ENCODE results near the gene CDCP1. TPM values are rescaled to one million over a fixed set of nuclear protein-coding genes. Genes with fewer than 3 reads are reported as not detected.

The CDCP1 gene
- total RNA-seq, 4 donors from 2014 or later = 77.4 to 85.6 (median 80.3) TPM

DNA sequence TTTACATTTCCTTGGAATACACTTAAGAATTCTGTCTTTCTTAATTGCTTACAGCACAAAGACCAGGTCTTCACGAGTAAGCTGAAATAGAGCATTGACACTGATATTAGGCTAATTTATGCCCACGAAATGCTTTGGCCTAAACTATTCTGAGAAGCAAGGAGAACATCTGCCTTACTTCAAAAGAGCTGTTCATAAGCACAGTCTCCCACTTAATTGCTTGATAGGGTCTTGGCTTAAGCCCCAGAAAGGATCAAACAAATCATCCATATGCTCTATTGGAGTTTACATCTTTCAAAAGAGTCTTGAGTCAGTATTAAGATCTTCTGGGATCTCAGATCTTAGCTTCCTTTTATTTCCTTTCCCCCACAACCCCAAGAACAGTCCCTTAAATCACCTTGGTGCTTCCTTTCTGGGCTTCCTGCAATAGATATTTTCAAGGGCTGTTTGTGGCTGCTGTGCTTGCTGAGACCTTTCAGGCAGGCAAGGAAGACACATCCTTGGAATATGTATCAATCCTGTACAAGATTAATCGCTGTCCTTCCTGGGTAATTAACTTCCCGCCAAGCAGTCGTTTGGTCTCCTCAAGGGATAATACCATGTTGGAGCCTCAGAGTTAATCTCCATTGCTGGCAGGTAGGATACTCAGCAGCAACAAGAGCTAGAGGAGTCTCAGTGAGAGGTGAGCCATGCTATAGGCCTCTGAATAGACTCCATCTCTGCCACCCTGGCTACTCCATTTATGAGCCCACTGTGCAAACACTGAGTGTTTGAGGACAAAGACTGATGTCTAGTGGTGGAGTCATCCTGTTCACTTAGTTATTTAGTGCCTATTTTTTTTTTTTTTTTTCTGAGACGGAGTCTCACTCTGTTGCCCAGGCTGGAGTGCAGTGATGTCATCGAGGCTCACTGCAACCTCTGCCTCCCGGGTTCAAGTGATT lies 42.8 kb upstream of the CDCP1 start:
- no peak overlapping the region for H3K27ac ChIP-seq
- no peak for DNase-seq (ENCODE audit: low spot score in 2 of 2)
- no peak for TF ChIP-seq EP300 (IDR thresholded peaks at IDR 0.05)
- TF ChIP-seq POLR2AphosphoS5 (IDR thresholded peaks at IDR 0.05) = no peak
- TF ChIP-seq, protein P1, sequence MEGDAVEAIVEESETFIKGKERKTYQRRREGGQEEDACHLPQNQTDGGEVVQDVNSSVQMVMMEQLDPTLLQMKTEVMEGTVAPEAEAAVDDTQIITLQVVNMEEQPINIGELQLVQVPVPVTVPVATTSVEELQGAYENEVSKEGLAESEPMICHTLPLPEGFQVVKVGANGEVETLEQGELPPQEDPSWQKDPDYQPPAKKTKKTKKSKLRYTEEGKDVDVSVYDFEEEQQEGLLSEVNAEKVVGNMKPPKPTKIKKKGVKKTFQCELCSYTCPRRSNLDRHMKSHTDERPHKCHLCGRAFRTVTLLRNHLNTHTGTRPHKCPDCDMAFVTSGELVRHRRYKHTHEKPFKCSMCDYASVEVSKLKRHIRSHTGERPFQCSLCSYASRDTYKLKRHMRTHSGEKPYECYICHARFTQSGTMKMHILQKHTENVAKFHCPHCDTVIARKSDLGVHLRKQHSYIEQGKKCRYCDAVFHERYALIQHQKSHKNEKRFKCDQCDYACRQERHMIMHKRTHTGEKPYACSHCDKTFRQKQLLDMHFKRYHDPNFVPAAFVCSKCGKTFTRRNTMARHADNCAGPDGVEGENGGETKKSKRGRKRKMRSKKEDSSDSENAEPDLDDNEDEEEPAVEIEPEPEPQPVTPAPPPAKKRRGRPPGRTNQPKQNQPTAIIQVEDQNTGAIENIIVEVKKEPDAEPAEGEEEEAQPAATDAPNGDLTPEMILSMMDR (IDR thresholded peaks at IDR 0.05) = no peak
- TF ChIP-seq POLR2A (IDR thresholded peaks at IDR 0.05) = no peak
- H3K9me3 ChIP-seq = no peaks in the 10 kb centered on the region
- 75% methylated on average over 8 of the region's 8 CpGs for WGBS
- H3K4me1 ChIP-seq = peaks cover 1% of the 10 kb centered on the region
- no peaks in the 10 kb centered on the region for H3K27me3 ChIP-seq
- no peak overlapping the region for H3K4me3 ChIP-seq
- no peaks in the 10 kb centered on the region for H3K36me3 ChIP-seq

DNA sequence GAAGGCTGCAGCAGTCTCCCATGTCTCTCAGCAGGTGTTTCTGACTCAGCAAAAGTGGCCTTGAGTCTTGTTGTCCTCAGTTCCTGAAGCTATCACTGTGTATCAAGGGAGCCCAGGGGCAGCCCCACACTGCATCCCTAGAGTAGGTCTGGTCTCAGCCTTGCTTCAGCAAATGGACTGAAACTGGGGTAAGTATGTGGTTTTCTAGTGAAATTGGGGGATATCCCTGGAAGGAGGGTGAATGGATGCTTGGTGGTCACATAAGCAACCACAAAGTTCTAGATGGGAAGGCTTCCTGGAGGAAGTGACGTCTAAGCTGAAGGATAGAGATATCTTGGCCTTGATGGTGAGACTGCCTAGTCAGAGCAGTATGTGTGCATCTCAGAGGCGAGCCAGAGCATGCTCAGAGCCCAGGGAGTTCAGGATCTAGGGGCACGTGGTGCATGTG lies 41.5 kb upstream of the CDCP1 start:
- Histone ChIP-seq H3K27me3 (no peaks in the 10 kb centered on the region), H3K9me3 (no peaks in the 10 kb centered on the region), H3K4me1 (peaks cover 12% of the 10 kb centered on the region), H3K36me3 (no peaks in the 10 kb centered on the region), H3K4me3 (no peak overlapping the region), H3K27ac (no peak overlapping the region)
- no peak for DNase-seq (ENCODE audit: low spot score in 2 of 2)
- WGBS = 75% methylated on average over 3 of the region's 3 CpGs
- TF ChIP-seq EP300 (IDR thresholded peaks at IDR 0.05) (no peak), POLR2AphosphoS5 (IDR thresholded peaks at IDR 0.05) (no peak), POLR2A (IDR thresholded peaks at IDR 0.05) (no peak)
- TF ChIP-seq, protein P1 (IDR thresholded peaks at IDR 0.05) = no peak

GRCh38 chr3:45186871-45187270 lies 40.7 kb upstream of the CDCP1 start:
- DNase-seq (ENCODE audit: low spot score in 2 of 2) = no peak
- Histone ChIP-seq H3K9me3 (no peaks in the 10 kb centered on the region), H3K36me3 (no peaks in the 10 kb centered on the region), H3K27me3 (no peaks in the 10 kb centered on the region), H3K4me3 (no peak overlapping the region), H3K27ac (no peak overlapping the region), H3K4me1 (peaks cover 17% of the 10 kb centered on the region)
- 97% methylated on average over 6 of the region's 6 CpGs for WGBS
- TF ChIP-seq POLR2A (IDR thresholded peaks at IDR 0.05) (no peak), EP300 (IDR thresholded peaks at IDR 0.05) (no peak), POLR2AphosphoS5 (IDR thresholded peaks at IDR 0.05) (no peak)
- TF ChIP-seq, protein P1 (IDR thresholded peaks at IDR 0.05) = no peak

- Histone ChIP-seq H3K36me3 (no peaks in the 10 kb centered on the region), H3K9me3 (no peaks in the 10 kb centered on the region), H3K4me1 (peaks cover 25% of the 10 kb centered on the region), H3K4me3 (no peak overlapping the region), H3K27me3 (no peaks in the 10 kb centered on the region), H3K27ac (no peak overlapping the region)
- WGBS = 92% methylated on average over 5 of the region's 5 CpGs
- DNase-seq (ENCODE audit: low spot score in 2 of 2) = no peak
- TF ChIP-seq POLR2A (IDR thresholded peaks at IDR 0.05) (no peak), EP300 (IDR thresholded peaks at IDR 0.05) (no peak), POLR2AphosphoS5 (IDR thresholded peaks at IDR 0.05) (no peak)
- TF ChIP-seq, protein P1 (IDR thresholded peaks at IDR 0.05) = no peak
Measured at GRCh38 chr3:45185461-45185860, 39.3 kb upstream of the CDCP1 start.

DNA sequence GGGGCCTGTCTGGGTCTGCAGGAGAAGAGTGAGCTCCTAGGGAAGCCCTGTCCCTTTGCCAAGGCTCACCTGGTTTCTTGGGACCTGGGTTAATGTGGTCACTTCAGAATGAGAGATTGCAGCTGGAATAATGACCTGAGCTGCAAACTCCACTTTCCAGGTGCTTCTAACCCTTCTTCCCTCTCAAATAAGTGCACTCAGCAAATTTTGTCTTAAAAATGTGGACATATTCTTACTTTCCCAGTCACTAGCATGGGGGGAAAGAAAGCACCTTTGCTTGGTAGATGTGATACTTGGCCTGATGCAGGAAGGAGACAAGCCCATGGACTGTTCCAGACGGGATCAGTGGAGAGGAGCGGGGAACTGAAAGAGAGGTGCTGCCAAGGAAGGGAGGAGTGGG lies 38.9 kb upstream of the CDCP1 start:
- TF ChIP-seq POLR2A (IDR thresholded peaks at IDR 0.05) (no peak), POLR2AphosphoS5 (IDR thresholded peaks at IDR 0.05) (no peak), EP300 (IDR thresholded peaks at IDR 0.05) (no peak)
- TF ChIP-seq, protein P1 (IDR thresholded peaks at IDR 0.05) = no peak
- no peak for DNase-seq (ENCODE audit: low spot score in 2 of 2)
- H3K36me3 ChIP-seq = no peaks in the 10 kb centered on the region
- no peak overlapping the region for H3K4me3 ChIP-seq
- H3K9me3 ChIP-seq = no peaks in the 10 kb centered on the region
- whole genome bisulfite sequencing = 87% methylated on average over 2 of the region's 2 CpGs
- H3K27ac ChIP-seq = no peak overlapping the region
- H3K4me1 ChIP-seq = peaks cover 25% of the 10 kb centered on the region
- no peaks in the 10 kb centered on the region for H3K27me3 ChIP-seq
